ENCODE data around the gene VAX1. TPM values are rescaled to one million over a fixed set of nuclear protein-coding genes. Genes with fewer than 3 reads are reported as not detected.

VAX1 gene
- total RNA-seq, 4 donors from 2014 or later: not detected

DNA sequence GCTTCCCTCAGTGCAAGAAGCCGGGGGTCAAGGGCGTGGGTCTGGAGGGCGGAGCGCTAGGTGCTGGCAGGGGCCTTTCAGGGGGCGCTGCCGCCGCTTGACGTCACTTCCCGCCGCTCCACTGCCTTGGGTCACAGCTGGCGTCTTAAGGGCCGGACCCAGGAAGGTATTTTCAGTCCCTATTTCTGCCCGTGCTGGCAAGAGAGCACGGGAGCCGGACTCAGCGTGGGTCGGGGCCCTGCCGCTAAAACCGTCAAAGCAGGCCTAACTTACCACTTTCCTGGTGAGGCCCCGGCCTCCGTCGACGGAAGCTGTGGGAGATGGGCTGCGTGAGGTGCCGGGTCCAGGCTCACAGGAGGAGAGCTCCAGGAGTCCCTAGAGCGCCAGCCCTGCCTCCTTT is 12.0 kb downstream of the VAX1 start:
- DNase-seq (ENCODE audit: low spot score in 2 of 2): no peak
- 80% methylated on average over 16 of the region's 26 CpGs for WGBS
- H3K4me1 ChIP-seq: peaks cover under 1% of the 10 kb centered on the region
- no peaks in the 10 kb centered on the region for H3K9me3 ChIP-seq
- TF ChIP-seq POLR2A (IDR thresholded peaks at IDR 0.05) (no peak), CTCF (IDR thresholded peaks at IDR 0.05) (no peak), POLR2AphosphoS5 (IDR thresholded peaks at IDR 0.05) (no peak)
- H3K36me3 ChIP-seq: no peaks in the 10 kb centered on the region
- no peak overlapping the region for H3K4me3 ChIP-seq
- no peak overlapping the region for H3K27ac ChIP-seq
- peaks cover 71% of the 10 kb centered on the region for H3K27me3 ChIP-seq

DNA sequence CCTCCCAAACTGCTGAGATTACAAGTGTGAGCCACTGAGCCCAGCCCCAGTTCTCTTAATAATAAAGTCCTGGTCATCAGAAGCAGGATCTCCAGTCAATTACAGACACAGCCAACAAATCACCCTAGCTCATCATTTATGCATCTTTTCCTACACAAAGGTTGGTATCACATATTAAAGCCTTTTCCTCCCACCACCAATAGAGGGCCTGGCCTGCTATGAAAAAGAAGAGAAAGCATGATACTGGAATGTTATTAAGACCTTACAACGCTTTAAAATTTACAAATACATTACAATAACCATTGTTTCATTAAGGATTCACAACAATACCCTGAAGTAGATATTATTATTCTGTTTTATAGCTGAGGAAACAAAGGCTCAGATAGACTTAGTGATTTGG is 25.9 kb downstream of the VAX1 start:
- Histone ChIP-seq H3K4me1 (no peaks in the 10 kb centered on the region), H3K36me3 (no peaks in the 10 kb centered on the region), H3K4me3 (no peak overlapping the region), H3K9me3 (no peaks in the 10 kb centered on the region), H3K27ac (no peak overlapping the region), H3K27me3 (peaks cover 20% of the 10 kb centered on the region)
- DNase-seq (ENCODE audit: low spot score in 2 of 2): no peak
- TF ChIP-seq POLR2AphosphoS5 (IDR thresholded peaks at IDR 0.05) (no peak), EP300 (IDR thresholded peaks at IDR 0.05) (no peak), CTCF (IDR thresholded peaks at IDR 0.05) (no peak), POLR2A (IDR thresholded peaks at IDR 0.05) (no peak)
- 33% methylated on average over 1 of the region's 1 CpG for WGBS

DNA sequence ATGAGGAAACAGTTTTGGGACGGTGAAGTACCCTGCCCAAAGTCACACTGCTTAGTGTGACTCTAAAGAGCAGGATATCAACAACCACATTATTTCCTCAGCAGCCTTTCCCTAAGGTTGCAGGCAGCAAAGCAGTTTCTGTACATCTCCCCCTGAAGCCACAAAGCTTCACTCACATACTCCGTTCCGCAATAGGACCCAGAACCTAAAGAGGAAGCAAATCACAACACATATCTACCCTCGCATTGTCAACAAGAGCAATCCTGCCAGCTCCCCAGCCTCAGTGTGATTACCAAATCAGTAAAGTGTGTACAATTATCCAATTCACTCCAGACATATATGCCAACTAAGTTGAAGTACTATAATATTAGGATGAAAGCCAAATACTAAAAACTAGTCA is 30.8 kb downstream of the VAX1 start:
- Histone ChIP-seq H3K36me3 (no peaks in the 10 kb centered on the region), H3K9me3 (no peaks in the 10 kb centered on the region), H3K4me3 (no peak overlapping the region), H3K27ac (no peak overlapping the region), H3K27me3 (peaks cover 15% of the 10 kb centered on the region), H3K4me1 (no peaks in the 10 kb centered on the region)
- DNase-seq (ENCODE audit: low spot score in 2 of 2): no peak
- 43% methylated on average over 4 of the region's 4 CpGs for WGBS
- TF ChIP-seq POLR2A (IDR thresholded peaks at IDR 0.05): no peak
- no peak for TF ChIP-seq EP300 (IDR thresholded peaks at IDR 0.05)
- no peak for TF ChIP-seq POLR2AphosphoS5 (IDR thresholded peaks at IDR 0.05)
- no peak for TF ChIP-seq CTCF (IDR thresholded peaks at IDR 0.05)

DNA sequence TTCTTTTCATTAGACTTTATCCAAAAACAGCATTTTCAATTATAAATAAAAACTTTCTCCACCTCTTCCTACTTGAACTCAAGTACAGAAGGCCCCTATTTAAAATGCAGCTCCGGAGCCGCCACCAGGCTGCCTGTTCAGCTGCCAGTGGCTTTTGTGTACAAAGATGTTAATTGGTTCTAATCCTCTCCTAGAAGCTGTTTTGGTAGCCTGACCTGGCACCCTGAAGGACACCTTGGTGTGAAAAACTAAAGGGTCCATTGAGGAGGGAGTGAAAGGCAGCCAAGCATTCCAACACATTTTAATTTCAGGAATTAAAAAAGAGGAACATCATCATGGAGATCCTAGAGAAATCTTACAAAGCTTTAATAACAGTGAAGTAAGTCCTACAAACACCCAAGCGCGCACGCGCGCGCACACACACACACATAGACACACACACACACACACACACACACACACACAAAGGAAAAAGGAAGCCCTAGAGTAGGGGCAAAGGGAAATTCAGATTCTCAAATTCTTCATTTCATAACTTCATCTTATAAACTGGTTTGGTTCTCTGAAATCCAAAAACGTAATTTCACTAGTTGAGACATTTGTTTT is 41.4 kb downstream of the VAX1 start:
- 81% methylated on average over 9 of the region's 9 CpGs for WGBS
- Histone ChIP-seq H3K4me3 (no peak overlapping the region), H3K9me3 (no peaks in the 10 kb centered on the region), H3K27ac (no peak overlapping the region), H3K27me3 (peaks cover 6% of the 10 kb centered on the region), H3K4me1 (no peaks in the 10 kb centered on the region), H3K36me3 (no peaks in the 10 kb centered on the region)
- TF ChIP-seq POLR2A (IDR thresholded peaks at IDR 0.05) (no peak), POLR2AphosphoS5 (IDR thresholded peaks at IDR 0.05) (no peak), CTCF (IDR thresholded peaks at IDR 0.05) (no peak), EP300 (IDR thresholded peaks at IDR 0.05) (no peak)
- no peak for DNase-seq (ENCODE audit: low spot score in 2 of 2)

DNA sequence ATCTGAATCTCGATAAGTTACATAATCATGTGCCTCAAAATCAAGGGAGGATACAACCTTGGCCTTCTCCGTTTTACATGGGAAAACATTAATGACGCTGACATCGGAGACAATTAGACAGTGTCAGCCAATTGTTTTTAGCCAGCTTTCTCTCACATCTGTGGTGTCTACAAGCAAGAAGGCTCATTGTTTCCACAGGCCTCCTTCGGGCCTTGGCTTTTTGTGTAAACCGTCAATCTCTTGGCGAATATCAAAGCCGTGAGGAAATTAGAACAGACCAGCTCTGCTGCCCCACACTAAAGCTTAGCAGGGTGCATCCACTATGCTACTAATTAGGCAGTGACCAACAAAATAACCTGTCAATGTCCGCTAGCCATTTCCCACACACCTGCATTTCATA is 43.2 kb downstream of the VAX1 start:
- no peaks in the 10 kb centered on the region for H3K36me3 ChIP-seq
- no peak for DNase-seq (ENCODE audit: low spot score in 2 of 2)
- H3K4me3 ChIP-seq: no peak overlapping the region
- no peak for TF ChIP-seq POLR2AphosphoS5 (IDR thresholded peaks at IDR 0.05)
- TF ChIP-seq CTCF (IDR thresholded peaks at IDR 0.05): no peak
- TF ChIP-seq POLR2A (IDR thresholded peaks at IDR 0.05): no peak
- no peak for TF ChIP-seq EP300 (IDR thresholded peaks at IDR 0.05)
- H3K9me3 ChIP-seq: no peaks in the 10 kb centered on the region
- H3K27me3 ChIP-seq: peaks cover 6% of the 10 kb centered on the region
- no peaks in the 10 kb centered on the region for H3K4me1 ChIP-seq
- no peak overlapping the region for H3K27ac ChIP-seq
- 76% methylated on average over 9 of the region's 9 CpGs for WGBS

Measured in suprapubic skin (tissue), 4 donors.